Hepatocyte (in vitro differentiated cells): Measurements from ENCODE around the gene HKDC1. TPM values are rescaled to one million over a fixed set of nuclear protein-coding genes. Genes with fewer than 3 reads are reported as not detected.
"Not testable (repeated sequence)": the region's sequence is repeated elsewhere in the genome, so short reads cannot be mapped to it uniquely, and the experiment has no call there.

Experiments used
- DNase-seq: peaks from one replicate; pipeline ENCODE4 v3.0.0-alpha.2; 2016; ENCODE audit warnings: low spot score
- H2AFZ ChIP-seq: fragments of 200-600 bp; sonication (generic); 2 replicates; pipeline ENCODE4 v1.6.0; 2016; ENCODE audit warnings: antibody characterized with exemption, mild to moderate bottlenecking
- H3K27ac ChIP-seq: fragments of 200-600 bp; sonication (generic); 2 replicates; pipeline ENCODE4 v1.5.1; 2016; ENCODE audit warnings: mild to moderate bottlenecking
- H3K27me3 ChIP-seq: fragments of 200-600 bp; sonication (generic); 2 replicates; pipeline ENCODE4 v1.6.1; 2016
- H3K36me3 ChIP-seq: fragments of 200-600 bp; sonication (generic); replicated peaks from 2 replicates; pipeline ENCODE4 v1.5.1; 2016; ENCODE audit warnings: low read depth; ENCODE audit not compliant: insufficient read depth
- H3K4me1 ChIP-seq: fragments of 200-600 bp; sonication (generic); 2 replicates; pipeline ENCODE4 v1.5.1; 2016; ENCODE audit warnings: mild to moderate bottlenecking, moderate library complexity; ENCODE audit not compliant: insufficient read depth
- H3K4me2 ChIP-seq: fragments of 200-600 bp; sonication (generic); 2 replicates; pipeline ENCODE4 v1.6.0; 2016
- H3K4me3 ChIP-seq: fragments of 200-600 bp; sonication (generic); 2 replicates; pipeline ENCODE4 v1.5.1; 2016; ENCODE audit warnings: mild to moderate bottlenecking
- H3K79me2 ChIP-seq: fragments of 200-600 bp; sonication (generic); 2 replicates; pipeline ENCODE4 v1.6.0; 2017; ENCODE audit warnings: mild to moderate bottlenecking
- H3K9me2 ChIP-seq: fragments of 200-600 bp; sonication (generic); replicated peaks from 2 replicates; pipeline ENCODE4 v1.6.0; 2017; ENCODE audit warnings: mild to moderate bottlenecking; ENCODE audit not compliant: insufficient read depth
- H3K9me3 ChIP-seq: fragments of 200-600 bp; sonication (generic); 2 replicates; pipeline ENCODE4 v1.5.1; 2016; ENCODE audit warnings: low read depth, mild to moderate bottlenecking
- H4K20me1 ChIP-seq: fragments of 200-600 bp; sonication (generic); 2 replicates; pipeline ENCODE4 v1.6.0; 2016; ENCODE audit warnings: mild to moderate bottlenecking; ENCODE audit not compliant: insufficient read depth, poor library complexity, severe bottlenecking
- EZH2 ChIP-seq: fragments of 200-600 bp; sonication (generic); IDR thresholded peaks from 2 replicates; pipeline ENCODE4 v1.6.1; 2016; ENCODE audit warnings: antibody characterized with exemption, mild to moderate bottlenecking, borderline replicate concordance
- EZH2phosphoT487 ChIP-seq: fragments of 200-600 bp; sonication (generic); IDR thresholded peaks from one replicate; pipeline ENCODE4 v1.6.1; 2018; ENCODE audit warnings: antibody characterized with exemption, mild to moderate bottlenecking, low read depth, moderate library complexity; ENCODE audit not compliant: unreplicated experiment, severe bottlenecking
- WGBS: methylation state at CpG from one replicate; pipeline ENCODE4 v1.1.6; 2016; ENCODE audit warnings: low lambda C conversion rate; ENCODE audit errors: missing lambda C conversion rate; 5-methylcytosine and 5-hydroxymethylcytosine counted together
- polyA plus RNA-seq: library from polyadenylated mRNA; unstranded; fragments of >200 nt; fragmentation: Nextera tagmentation; extraction: Ambion mirVana; gene quantifications from 2 replicates; pipeline ENCODE4 v1.2.1, GENCODE V29; 2016
- total RNA-seq: library from RNA; depleted of rRNA; stranded (reverse); fragments of >200 nt; gene quantifications from 2 replicates; pipeline ENCODE4 v1.2.3, GENCODE V29; 2014
- TF ChIP-seq, protein P1 (sequence below): fragments of 200-600 bp; sonication (generic); IDR thresholded peaks from 2 replicates; pipeline ENCODE4 v1.5.1; 2016; ENCODE audit warnings: antibody characterized with exemption, mild to moderate bottlenecking; ENCODE audit not compliant: poor library complexity

HKDC1 gene
- total and polyA plus RNA-seq, 2 experiments from 2014 or later = 23.6 to 27.9 TPM

DNA sequence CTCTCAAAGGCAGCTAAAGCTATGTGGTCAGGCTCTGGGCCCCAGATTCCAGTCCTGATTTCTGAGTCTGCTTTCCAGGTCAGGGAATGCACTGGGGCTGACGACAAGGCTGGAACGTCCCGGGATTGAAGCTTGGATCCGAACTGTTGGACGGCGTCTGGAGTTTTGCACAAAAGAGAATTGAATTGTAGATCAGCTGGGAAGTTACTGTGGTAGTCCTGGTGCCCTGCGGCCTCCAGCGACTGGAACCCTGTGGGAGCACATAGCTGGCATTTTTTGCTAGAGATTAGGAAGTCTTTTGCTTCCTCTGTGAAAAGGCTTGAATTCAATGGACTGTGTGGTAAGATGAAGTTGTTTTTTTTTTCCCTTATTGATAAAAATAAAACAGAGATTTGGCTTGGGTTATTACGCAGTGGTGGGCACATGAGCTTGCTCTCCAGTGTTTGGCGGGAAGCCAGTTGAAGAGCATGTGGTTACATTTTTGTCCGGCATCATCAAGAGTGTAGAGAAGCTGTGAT is 58.4 kb downstream of the HKDC1 start, which contains the start of gene HK1:
Gene HK1 (plus strand): TSS at position 51 of the 518 bp plus-strand sequence.
- no peak within 1 kb of the TSS for H3K27ac ChIP-seq
- 67% methylated on average over 11 of the region's 11 CpGs for WGBS

DNA sequence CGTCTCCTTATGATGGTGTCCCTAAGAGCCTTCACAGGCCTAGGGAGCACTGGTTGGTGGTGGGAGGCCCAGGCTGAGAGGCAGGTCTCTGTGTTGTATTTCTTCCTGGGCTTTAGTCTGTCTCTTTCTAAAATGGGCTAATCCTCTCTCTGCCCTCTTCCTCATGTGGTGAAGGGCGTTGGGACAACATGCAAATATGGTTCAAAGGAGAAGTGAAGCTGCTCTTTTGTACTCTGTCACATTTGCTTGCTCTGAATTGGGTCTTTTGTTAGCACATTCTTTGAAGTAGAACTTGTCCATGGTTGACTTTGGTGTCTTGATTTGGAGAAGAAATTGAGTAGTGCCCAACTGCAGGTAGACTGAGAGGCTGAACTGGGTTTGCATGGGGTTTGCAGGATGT is 59.0 kb downstream of the HKDC1 start:
- Histone ChIP-seq H3K4me1 (no peaks in the 10 kb centered on the region), H4K20me1 (no peaks in the 10 kb centered on the region), H3K4me2 (no peak overlapping the region), H3K9me3 (no peaks in the 10 kb centered on the region), H3K4me3 (no peak overlapping the region), H3K36me3 (no peaks in the 10 kb centered on the region), H3K27me3 (no peaks in the 10 kb centered on the region), H3K27ac (no peak overlapping the region), H2AFZ (no peak overlapping the region), H3K79me2 (no peaks in the 10 kb centered on the region), H3K9me2 (no peaks in the 10 kb centered on the region)
- TF ChIP-seq, protein P1, sequence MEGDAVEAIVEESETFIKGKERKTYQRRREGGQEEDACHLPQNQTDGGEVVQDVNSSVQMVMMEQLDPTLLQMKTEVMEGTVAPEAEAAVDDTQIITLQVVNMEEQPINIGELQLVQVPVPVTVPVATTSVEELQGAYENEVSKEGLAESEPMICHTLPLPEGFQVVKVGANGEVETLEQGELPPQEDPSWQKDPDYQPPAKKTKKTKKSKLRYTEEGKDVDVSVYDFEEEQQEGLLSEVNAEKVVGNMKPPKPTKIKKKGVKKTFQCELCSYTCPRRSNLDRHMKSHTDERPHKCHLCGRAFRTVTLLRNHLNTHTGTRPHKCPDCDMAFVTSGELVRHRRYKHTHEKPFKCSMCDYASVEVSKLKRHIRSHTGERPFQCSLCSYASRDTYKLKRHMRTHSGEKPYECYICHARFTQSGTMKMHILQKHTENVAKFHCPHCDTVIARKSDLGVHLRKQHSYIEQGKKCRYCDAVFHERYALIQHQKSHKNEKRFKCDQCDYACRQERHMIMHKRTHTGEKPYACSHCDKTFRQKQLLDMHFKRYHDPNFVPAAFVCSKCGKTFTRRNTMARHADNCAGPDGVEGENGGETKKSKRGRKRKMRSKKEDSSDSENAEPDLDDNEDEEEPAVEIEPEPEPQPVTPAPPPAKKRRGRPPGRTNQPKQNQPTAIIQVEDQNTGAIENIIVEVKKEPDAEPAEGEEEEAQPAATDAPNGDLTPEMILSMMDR = no peak
- TF ChIP-seq EZH2phosphoT487 (no peak), EZH2 (no peak)
- DNase-seq = no peak
- WGBS = 84% methylated on average over 2 of the region's 2 CpGs

More for the DNA sequence above, 58.4 kb downstream of the HKDC1 start, which contains the start of gene HK1:
- Histone ChIP-seq H4K20me1 (no peaks in the 10 kb centered on the region), H3K9me3 (no peaks in the 10 kb centered on the region), H3K79me2 (no peaks in the 10 kb centered on the region), H2AFZ (no peak within 1 kb of the TSS), H3K36me3 (no peaks in the 10 kb centered on the region), H3K9me2 (no peaks in the 10 kb centered on the region), H3K27me3 (no peaks in the 10 kb centered on the region), H3K4me2 (no peak within 1 kb of the TSS), H3K4me3 (no peak within 1 kb of the TSS), H3K4me1 (no peaks in the 10 kb centered on the region)
- TF ChIP-seq EZH2 (no peak), EZH2phosphoT487 (no peak)
- TF ChIP-seq, protein P1 = no peak
- DNase-seq = no peak

DNA sequence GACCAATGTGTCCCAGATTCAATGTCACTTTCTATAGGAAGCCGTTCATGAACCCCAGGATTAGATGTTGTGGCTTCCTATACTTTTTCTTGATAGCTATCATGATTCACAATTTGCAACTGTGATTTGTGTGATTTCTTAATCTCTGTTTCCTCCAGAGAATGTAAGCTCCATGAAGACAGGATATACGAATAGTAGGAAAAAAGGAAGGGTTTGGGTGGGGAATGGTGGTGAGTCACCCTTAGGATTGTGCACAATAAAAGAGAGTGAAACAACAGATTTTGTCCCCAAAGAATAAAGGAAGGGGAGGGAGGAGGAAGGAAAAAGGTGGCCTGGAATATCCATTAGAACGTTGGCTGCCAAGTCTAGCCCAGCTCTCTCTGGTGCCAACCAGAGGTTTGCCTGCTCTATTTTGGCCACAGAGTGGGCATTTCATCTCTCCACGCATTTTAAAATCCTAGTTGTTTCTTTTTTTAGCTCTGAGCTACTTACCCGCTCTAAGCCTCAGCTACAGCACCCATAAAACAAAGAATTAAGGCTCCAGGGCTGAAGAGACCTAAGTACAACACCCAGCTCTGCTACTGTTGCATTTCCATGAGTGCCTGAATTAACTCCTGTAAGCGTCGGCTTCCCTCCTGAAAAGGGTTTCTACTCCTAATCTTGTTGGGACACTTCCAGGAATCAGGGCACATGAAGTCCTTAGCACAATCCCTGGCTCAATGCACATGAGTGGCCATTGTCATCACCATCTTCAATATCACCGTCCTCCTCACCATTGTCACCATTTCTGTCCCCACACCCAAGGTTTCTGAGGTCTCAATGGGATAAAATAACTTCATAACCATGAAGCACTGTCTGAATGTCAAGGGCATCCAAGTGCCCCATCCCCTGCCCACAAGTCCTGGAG is 61.6 kb downstream of the HKDC1 start:
- WGBS = 92% methylated on average over 8 of the region's 8 CpGs
- no peaks in the 10 kb centered on the region for H3K4me1 ChIP-seq
- H3K4me3 ChIP-seq = no peak overlapping the region
- no peaks in the 10 kb centered on the region for H3K9me2 ChIP-seq
- H3K79me2 ChIP-seq = no peaks in the 10 kb centered on the region
- no peaks in the 10 kb centered on the region for H4K20me1 ChIP-seq
- no peaks in the 10 kb centered on the region for H3K36me3 ChIP-seq
- no peak for TF ChIP-seq EZH2
- TF ChIP-seq, protein P1 = no peak
- no peak for TF ChIP-seq EZH2phosphoT487
- H2AFZ ChIP-seq = no peak overlapping the region
- no peaks in the 10 kb centered on the region for H3K9me3 ChIP-seq
- H3K27me3 ChIP-seq = no peaks in the 10 kb centered on the region
- no peak overlapping the region for H3K4me2 ChIP-seq
- no peak overlapping the region for H3K27ac ChIP-seq
- no peak for DNase-seq

- DNase-seq, H4K20me1 ChIP-seq, H3K79me2 ChIP-seq, H2AFZ ChIP-seq, H3K9me3 ChIP-seq, H3K4me2 ChIP-seq, H3K9me2 ChIP-seq, H3K36me3 ChIP-seq, H3K27me3 ChIP-seq, H3K27ac ChIP-seq, H3K4me1 ChIP-seq, H3K4me3 ChIP-seq: not testable (repeated sequence)
- 86% methylated on average over 6 of the region's 6 CpGs for WGBS
Observed at GRCh38 chr10:69284402-69284801, 64.3 kb downstream of the HKDC1 start.
